ENCODE data around the gene F2R.
"Not testable (repeated sequence)": the region's sequence is repeated elsewhere in the genome, so short reads cannot be mapped to it uniquely, and the experiment has no call there.

F2R gene

GRCh38 chr5:76755779-76756637, 40.1 kb downstream of the F2R start:
- H3K4me3 ChIP-seq (ENCODE audit: low read depth, low read length), result no peak overlapping the region
- no peak for TF ChIP-seq CTCF (IDR thresholded peaks at IDR 0.05; ENCODE audit: borderline replicate concordance, insufficient read depth, low read depth, low read length)

DNA sequence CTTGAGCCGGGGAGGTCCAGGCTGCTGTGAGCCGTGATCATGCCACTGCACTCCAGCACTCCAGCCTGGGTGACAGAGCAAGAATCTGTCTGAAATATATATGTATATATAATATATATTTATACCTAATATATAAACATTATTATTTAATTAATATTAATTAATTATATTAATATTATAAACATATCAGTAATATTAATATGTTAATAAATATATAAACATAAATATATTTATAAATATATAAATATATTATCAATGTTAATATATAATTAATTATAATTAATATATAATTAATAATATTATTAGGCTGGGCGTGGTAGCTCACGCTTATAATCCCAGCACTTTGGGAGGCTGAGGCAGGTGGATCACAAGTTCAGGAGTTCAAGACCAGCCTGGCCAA, 41.1 kb downstream of the F2R start:
- H3K4me3 ChIP-seq (ENCODE audit: low read depth, low read length), result no peak overlapping the region
- TF ChIP-seq CTCF (IDR thresholded peaks at IDR 0.05; ENCODE audit: borderline replicate concordance, insufficient read depth, low read depth, low read length), result no peak

GRCh38 chr5:76761118-76761517, 45.2 kb downstream of the F2R start:
- H3K4me3 ChIP-seq (ENCODE audit: low read depth, low read length), result not testable (repeated sequence)

GRCh38 chr5:76762484-76762883, 46.6 kb downstream of the F2R start:
- no peak for TF ChIP-seq CTCF (IDR thresholded peaks at IDR 0.05; ENCODE audit: borderline replicate concordance, insufficient read depth, low read depth, low read length)
- H3K4me3 ChIP-seq (ENCODE audit: low read depth, low read length), result no peak overlapping the region

GRCh38 chr5:76763136-76763535, 47.2 kb downstream of the F2R start:
- H3K4me3 ChIP-seq (ENCODE audit: low read depth, low read length), result no peak overlapping the region
- no peak for TF ChIP-seq CTCF (IDR thresholded peaks at IDR 0.05; ENCODE audit: borderline replicate concordance, insufficient read depth, low read depth, low read length)

GRCh38 chr5:76764374-76764773, 48.4 kb downstream of the F2R start:
- no peak for TF ChIP-seq CTCF (IDR thresholded peaks at IDR 0.05; ENCODE audit: borderline replicate concordance, insufficient read depth, low read depth, low read length)

GRCh38 chr5:76765249-76765648, 49.3 kb downstream of the F2R start:
- H3K4me3 ChIP-seq (ENCODE audit: low read depth, low read length), result no peak overlapping the region
- TF ChIP-seq CTCF (IDR thresholded peaks at IDR 0.05; ENCODE audit: borderline replicate concordance, insufficient read depth, low read depth, low read length), result no peak

More at GRCh38 chr5:76764374-76764773, 48.4 kb downstream of the F2R start:
- H3K4me3 ChIP-seq (ENCODE audit: low read depth, low read length), result no peak overlapping the region

All from GM12875 (cell line).